Fibroblast of lung (primary cell): Measurements from ENCODE around the gene RRP36. TPM values are rescaled to one million over a fixed set of nuclear protein-coding genes. Genes with fewer than 3 reads are reported as not detected.

ENCODE experiments used
- DNase-seq, 2 donors: peaks; one replicate each; pipeline versions ENCODE4 v3.0.0 to v3.0.0-alpha.2; 2010; ENCODE audit warnings: low read depth in 2 of 2
- H2AFZ ChIP-seq: 2 replicates; pipeline ENCODE4 v1.5.1; 2012; ENCODE audit warnings: low read length, control low read depth, inconsistent platforms
- H3K27ac ChIP-seq: 2 replicates; pipeline ENCODE4 v1.5.1; 2011; ENCODE audit warnings: low read length, control low read depth; ENCODE audit not compliant: insufficient read depth
- H3K27me3 ChIP-seq: 2 replicates; pipeline ENCODE4 v1.5.1; 2011; ENCODE audit warnings: mild to moderate bottlenecking, low read length; ENCODE audit not compliant: control insufficient read depth, insufficient read depth
- H3K36me3 ChIP-seq: 2 replicates; pipeline ENCODE4 v1.5.1; 2011; ENCODE audit warnings: low read length; ENCODE audit not compliant: control insufficient read depth, insufficient read depth
- H3K4me1 ChIP-seq: 2 replicates; pipeline ENCODE4 v1.5.1; 2011; ENCODE audit warnings: low read length; ENCODE audit not compliant: control insufficient read depth, insufficient read depth; ENCODE audit errors: extremely low read depth
- H3K4me2 ChIP-seq: 2 replicates; pipeline ENCODE4 v1.5.1; 2011; ENCODE audit warnings: low read length, control low read depth; ENCODE audit not compliant: insufficient read depth; ENCODE audit errors: extremely low read depth
- H3K4me3 ChIP-seq, 4 experiments: fragments of 200-600 bp in 1 of 4; sonication (generic) in 1 of 4; replicated peaks in 1 of 4; 2 replicates each; pipeline ENCODE4 v1.5.1; 2011 to 2016; ENCODE audit warnings: low read length in 4 of 4, low read depth in 3 of 4, mild to moderate bottlenecking in 3 of 4, control low read depth in 2 of 4, inconsistent platforms in 1 of 4, mixed read lengths in 1 of 4; ENCODE audit not compliant: insufficient read depth in 1 of 4; ENCODE audit errors: control extremely low read depth in 1 of 4
- H3K79me2 ChIP-seq: 2 replicates; pipeline ENCODE4 v1.5.1; 2012; ENCODE audit warnings: mild to moderate bottlenecking, low read length, inconsistent platforms; ENCODE audit not compliant: control insufficient read depth, insufficient read depth
- H3K9ac ChIP-seq: 2 replicates; pipeline ENCODE4 v1.5.1; 2011; ENCODE audit warnings: mild to moderate bottlenecking, low read length, control low read depth; ENCODE audit not compliant: insufficient read depth
- H3K9me3 ChIP-seq: 2 replicates; pipeline ENCODE4 v1.5.1; 2012; ENCODE audit warnings: low read depth, low read length; ENCODE audit not compliant: control insufficient read depth, insufficient read depth
- H4K20me1 ChIP-seq: 2 replicates; pipeline ENCODE4 v1.5.1; 2011; ENCODE audit warnings: low read length; ENCODE audit not compliant: control insufficient read depth, insufficient read depth; ENCODE audit errors: extremely low read depth
- EZH2 ChIP-seq: IDR thresholded peaks from 2 replicates; pipeline ENCODE4 v1.5.1; 2012; ENCODE audit warnings: low read length, control low read depth, mild to moderate bottlenecking; ENCODE audit errors: missing control alignments
- polyA plus RNA-seq, 2 donors: library from polyadenylated mRNA; depleted of rRNA in 1 of 2; stranded (reverse) in 1 of 2; unstranded in 1 of 2; fragments of >200 nt; gene quantifications; 2 replicates each; pipeline ENCODE4 v1.2.1, GENCODE V29; 2011 to 2012; ENCODE audit warnings: missing spikeins in 1 of 2
- total RNA-seq: library from RNA; depleted of rRNA; stranded (reverse); fragments of >200 nt; gene quantifications from 2 replicates; pipeline ENCODE4 v1.2.1, GENCODE V29; 2014
- TF ChIP-seq, protein P1 (sequence below), 2 donors: IDR thresholded peaks in 1 of 2; conservative IDR thresholded peaks in 1 of 2; 1 replicate in 1 of 2; 2 replicates in 1 of 2; pipeline ENCODE4 v1.5.1; 2011 to 2012; ENCODE audit warnings: low read length in 2 of 2, control low read depth in 1 of 2, inconsistent platforms in 1 of 2, low read depth in 1 of 2, mild to moderate bottlenecking in 1 of 2

Gene RRP36
- total and polyA plus RNA-seq, 2 donors (not counting 1 experiment from before 2014, with no cell fraction given) = 73.0 to 88.0 TPM

- peak; percentile 39 to 44 for DNase-seq
- Histone ChIP-seq H3K79me2 (peaks cover 47% of the 10 kb centered on the region), H3K36me3 (peaks cover 30% of the 10 kb centered on the region), H2AFZ (no peak overlapping the region), H3K27me3 (no peaks in the 10 kb centered on the region), H3K9ac (peak overlapping the region; percentile 78), H3K4me1 (peaks cover 20% of the 10 kb centered on the region), H3K4me2 (peak overlapping the region; percentile 85), H3K27ac (peak overlapping the region; percentile 77), H3K9me3 (no peaks in the 10 kb centered on the region), H3K4me3 (peak overlapping the region; percentile 75 to 99 (median 90)), H4K20me1 (no peaks in the 10 kb centered on the region)
- TF ChIP-seq, protein P1, sequence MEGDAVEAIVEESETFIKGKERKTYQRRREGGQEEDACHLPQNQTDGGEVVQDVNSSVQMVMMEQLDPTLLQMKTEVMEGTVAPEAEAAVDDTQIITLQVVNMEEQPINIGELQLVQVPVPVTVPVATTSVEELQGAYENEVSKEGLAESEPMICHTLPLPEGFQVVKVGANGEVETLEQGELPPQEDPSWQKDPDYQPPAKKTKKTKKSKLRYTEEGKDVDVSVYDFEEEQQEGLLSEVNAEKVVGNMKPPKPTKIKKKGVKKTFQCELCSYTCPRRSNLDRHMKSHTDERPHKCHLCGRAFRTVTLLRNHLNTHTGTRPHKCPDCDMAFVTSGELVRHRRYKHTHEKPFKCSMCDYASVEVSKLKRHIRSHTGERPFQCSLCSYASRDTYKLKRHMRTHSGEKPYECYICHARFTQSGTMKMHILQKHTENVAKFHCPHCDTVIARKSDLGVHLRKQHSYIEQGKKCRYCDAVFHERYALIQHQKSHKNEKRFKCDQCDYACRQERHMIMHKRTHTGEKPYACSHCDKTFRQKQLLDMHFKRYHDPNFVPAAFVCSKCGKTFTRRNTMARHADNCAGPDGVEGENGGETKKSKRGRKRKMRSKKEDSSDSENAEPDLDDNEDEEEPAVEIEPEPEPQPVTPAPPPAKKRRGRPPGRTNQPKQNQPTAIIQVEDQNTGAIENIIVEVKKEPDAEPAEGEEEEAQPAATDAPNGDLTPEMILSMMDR (conservative IDR thresholded peaks at IDR 0.05 in 1 of 2, IDR thresholded peaks at IDR 0.05 in 1 of 2; ENCODE audit: low read depth in 1 of 2, low read length in 2 of 2) = no peak
- no peak for TF ChIP-seq EZH2
Observed at GRCh38 chr6:43014434-43014909, 7.0 kb upstream of the RRP36 start.

- DNase-seq = no peak
- H3K27me3 ChIP-seq = no peaks in the 10 kb centered on the region
- H3K27ac ChIP-seq = no peak overlapping the region
- peaks cover 27% of the 10 kb centered on the region for H3K36me3 ChIP-seq
- H4K20me1 ChIP-seq = no peaks in the 10 kb centered on the region
- H3K4me3 ChIP-seq = peak overlapping the region in 1 of 4 experiments; percentile 20
- peaks cover 27% of the 10 kb centered on the region for H3K4me1 ChIP-seq
- peaks cover 47% of the 10 kb centered on the region for H3K79me2 ChIP-seq
- no peak overlapping the region for H2AFZ ChIP-seq
- TF ChIP-seq, protein P1 (conservative IDR thresholded peaks at IDR 0.05 in 1 of 2, IDR thresholded peaks at IDR 0.05 in 1 of 2; ENCODE audit: low read depth in 1 of 2, low read length in 2 of 2) = no peak
- TF ChIP-seq EZH2 = no peak
- H3K4me2 ChIP-seq = peak overlapping the region; percentile 27
- H3K9me3 ChIP-seq = no peaks in the 10 kb centered on the region
- H3K9ac ChIP-seq = no peak overlapping the region
Observed at GRCh38 chr6:43016176-43016942, 5.1 kb upstream of the RRP36 start.

DNA sequence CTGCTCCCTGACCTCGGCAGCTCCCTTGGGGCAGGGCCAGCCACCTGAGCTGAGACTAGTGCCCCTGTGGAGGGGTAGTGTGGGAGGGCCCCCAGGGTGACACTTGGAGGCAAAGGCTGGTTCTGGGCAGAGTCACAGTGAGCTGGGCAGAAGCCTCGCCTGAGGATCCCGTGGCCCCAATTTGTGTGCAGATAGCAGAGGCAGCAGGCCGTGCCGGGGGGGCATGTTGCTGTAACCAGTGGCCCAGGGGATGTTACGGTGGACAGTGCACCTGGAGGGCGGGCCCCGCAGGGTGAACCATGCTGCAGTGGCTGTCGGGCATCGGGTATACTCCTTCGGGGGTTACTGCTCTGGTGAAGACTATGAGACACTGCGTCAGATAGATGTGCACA lies 4.5 kb upstream of the RRP36 start:
- Histone ChIP-seq H3K4me2 (peak overlapping the region; percentile 27), H4K20me1 (no peaks in the 10 kb centered on the region), H3K27ac (no peak overlapping the region), H2AFZ (no peak overlapping the region), H3K79me2 (peaks cover 50% of the 10 kb centered on the region), H3K9ac (no peak overlapping the region), H3K9me3 (no peaks in the 10 kb centered on the region), H3K36me3 (peaks cover 24% of the 10 kb centered on the region), H3K27me3 (no peaks in the 10 kb centered on the region), H3K4me1 (peaks cover 27% of the 10 kb centered on the region), H3K4me3 (peak overlapping the region in 1 of 4 experiments; percentile 20)
- DNase-seq = no peak
- no peak for TF ChIP-seq EZH2
- TF ChIP-seq, protein P1 (conservative IDR thresholded peaks at IDR 0.05 in 1 of 2, IDR thresholded peaks at IDR 0.05 in 1 of 2; ENCODE audit: low read depth in 1 of 2, low read length in 2 of 2) = no peak
